Posterior vena cava (tissue), 2 donors: ENCODE measurements around the gene EDA. TPM values are rescaled to one million over a fixed set of nuclear protein-coding genes. Genes with fewer than 3 reads are reported as not detected.

Experiments
- DNase-seq: peaks from one replicate; pipeline ENCODE4 v3.0.0-alpha.2; 2020; ENCODE audit warnings: low spot score
- intact Hi-C, 2 donors: fragments of 100-400 bp; cut with DNase I; formaldehyde crosslinking; loops; one replicate each; pipeline versions ENCODE4 v1.14.1 to v1.14.2; 2022 to 2023
- total RNA-seq, 2 donors: library from RNA; stranded (reverse); fragmentation: NEBNext Ultra II Directional; extraction: Animal tissue kit (Norgen Biotek cat#: 25700); gene quantifications; one replicate each; pipeline ENCODE4 v1.2.1, GENCODE V29; 2021
- donor health status: DM: yes; HTN: yes; CAD: no.
- donor health status: DM: yes; HTN: yes; CAD: no.

The EDA gene
- total RNA-seq, 2 donors from 2014 or later, result 4.8 to 6.8 TPM

GRCh38 chrX:70009970-70010369, 394.1 kb downstream of the EDA start:
- intact Hi-C loops, result no loop called here
- no peak for DNase-seq

GRCh38 chrX:70012756-70013155, 396.8 kb downstream of the EDA start:
- intact Hi-C loops, result no loop called here
- DNase-seq, result no peak

- no peak for DNase-seq
- intact Hi-C loops, result no loop called here
These were observed 397.8 kb downstream of the EDA start for GRCh38 chrX:70013466-70014381.

GRCh38 chrX:70016513-70016912, 400.6 kb downstream of the EDA start:
- DNase-seq, result no peak
- intact Hi-C loops, result no loop called here

GRCh38 chrX:70022616-70023015, 406.7 kb downstream of the EDA start:
- intact Hi-C loops, result no loop called here
- no peak for DNase-seq

GRCh38 chrX:70025464-70025863, 409.6 kb downstream of the EDA start:
- no peak for DNase-seq
- intact Hi-C loops, result no loop called here

DNA sequence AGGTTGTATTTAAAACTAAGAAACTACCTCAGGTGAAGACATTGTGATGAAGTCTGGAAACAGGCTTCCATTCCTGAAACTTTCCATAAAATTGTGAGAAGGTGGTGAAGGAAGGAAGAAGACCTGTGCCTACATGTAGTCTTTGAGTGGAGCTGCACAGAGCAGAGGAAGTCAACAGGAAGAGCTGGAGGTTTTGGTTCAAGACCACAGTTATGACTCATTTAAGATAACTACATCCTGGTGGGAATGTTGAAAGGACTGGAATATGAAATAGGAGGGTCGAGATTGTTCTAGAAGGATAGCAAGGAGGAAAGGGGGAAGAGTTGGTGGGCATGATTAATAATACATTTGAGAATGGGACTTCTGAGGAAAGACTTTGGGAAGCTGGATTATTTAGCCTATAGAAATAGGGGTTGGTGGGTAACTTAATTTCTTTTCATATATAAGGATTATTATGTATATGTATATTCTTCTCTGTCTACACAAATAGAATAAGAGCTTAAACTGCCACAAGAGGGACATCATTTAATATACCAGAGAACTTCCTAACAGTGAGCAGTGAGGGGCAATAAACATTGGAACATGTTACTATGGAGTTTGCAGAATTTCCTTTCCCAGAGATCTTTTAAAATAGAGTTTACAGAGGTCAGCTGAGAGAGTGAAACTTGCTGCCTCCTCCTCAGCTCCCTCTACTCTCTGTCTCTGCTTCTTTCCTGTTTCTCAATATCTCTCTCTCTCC, 410.4 kb downstream of the EDA start:
- no peak for DNase-seq
- intact Hi-C loops, result no loop called here

DNA sequence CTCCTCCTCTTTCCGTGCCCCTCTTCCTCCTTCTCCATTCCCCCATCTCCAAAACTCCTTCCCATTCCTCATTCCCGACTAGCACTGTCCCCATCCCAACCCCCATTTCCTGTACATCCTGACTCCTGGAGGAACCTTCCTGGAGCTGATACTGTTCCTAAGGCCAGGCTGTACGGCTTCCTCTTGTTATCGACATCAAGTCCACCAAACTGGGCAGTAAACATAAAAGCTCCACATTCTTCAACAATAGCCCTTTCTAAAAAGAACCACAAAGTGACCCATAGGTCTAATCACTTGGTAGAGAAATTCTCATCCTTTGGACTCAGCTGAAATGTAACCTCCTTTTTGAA, 410.9 kb downstream of the EDA start:
- no peak for DNase-seq
- intact Hi-C loops, result no loop called here

GRCh38 chrX:70029863-70030262, 413.9 kb downstream of the EDA start:
- no peak for DNase-seq
- intact Hi-C loops, result loop anchor here in 1 of 2 donors (5.0 kb wide), 1 partner anchor 493 kb away; no protein-coding TSS in a partner anchor

DNA sequence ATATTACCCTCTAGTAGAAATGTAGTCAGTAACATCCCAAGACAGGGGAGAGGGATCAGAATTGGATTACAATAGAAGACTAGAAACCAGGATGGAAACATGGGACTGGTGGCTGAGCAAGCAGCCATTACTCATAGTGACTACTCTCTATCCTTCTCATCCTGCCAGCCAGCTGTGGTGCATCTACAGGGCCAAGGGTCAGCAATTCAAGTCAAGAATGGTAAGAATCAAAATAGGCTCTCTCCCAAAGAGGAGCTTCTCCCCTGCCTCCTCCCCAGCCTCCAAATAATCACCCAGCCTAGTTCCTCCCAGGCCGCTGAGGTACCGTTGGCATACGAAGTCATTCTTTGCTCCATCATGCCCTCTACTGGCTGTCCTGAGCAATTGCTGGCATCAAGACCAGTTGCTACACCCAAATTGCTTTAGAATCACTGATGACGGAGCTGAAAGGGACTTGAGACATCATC, 414.4 kb downstream of the EDA start:
- intact Hi-C loops, result loop anchor here in 1 of 2 donors (5.0 kb wide), 1 partner anchor 493 kb away; no protein-coding TSS in a partner anchor

GRCh38 chrX:70032792-70033191, 416.9 kb downstream of the EDA start:
- intact Hi-C loops, result loop anchor here in 1 of 2 donors (5.0 kb wide), 1 partner anchor 495 kb away; no protein-coding TSS in a partner anchor
- no peak for DNase-seq

More for the DNA sequence above, 414.4 kb downstream of the EDA start:
- DNase-seq, result no peak

DNA sequence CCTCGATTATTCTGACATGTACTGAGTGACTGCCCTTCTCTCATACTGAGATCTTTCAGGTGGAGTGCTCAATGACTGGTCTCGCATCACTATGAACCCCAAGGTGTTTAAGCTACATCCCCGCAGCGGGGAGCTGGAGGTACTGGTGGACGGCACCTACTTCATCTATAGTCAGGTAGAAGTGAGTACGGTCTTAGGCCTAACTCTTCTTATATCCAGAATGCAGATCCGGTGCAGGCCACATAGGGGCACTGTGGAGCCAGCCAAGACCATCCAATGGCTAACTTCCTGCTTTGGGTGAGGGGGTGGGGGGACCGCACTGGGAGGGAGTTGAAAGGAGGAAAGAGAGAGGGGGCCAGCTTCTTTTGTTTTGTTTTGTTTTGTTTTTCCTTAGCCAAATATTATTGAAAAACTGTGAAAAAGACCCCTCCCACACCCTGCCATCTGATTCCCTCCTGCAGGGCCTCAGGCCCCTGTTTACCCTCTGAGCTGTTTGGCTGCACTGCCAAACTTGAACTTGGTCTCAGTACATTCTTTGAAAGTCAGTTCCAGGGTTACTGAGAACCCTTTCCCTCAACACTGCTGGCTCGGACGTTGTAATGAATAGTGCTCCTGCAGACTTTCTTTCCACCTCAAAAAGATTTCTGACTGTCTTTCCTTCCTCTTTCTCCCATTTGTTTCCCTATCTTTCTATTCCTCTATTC, 417.6 kb downstream of the EDA start:
- intact Hi-C loops, result loop anchor here in 1 of 2 donors (5.0 kb wide), 1 partner anchor 496 kb away; no protein-coding TSS in a partner anchor
- DNase-seq, result no peak

DNA sequence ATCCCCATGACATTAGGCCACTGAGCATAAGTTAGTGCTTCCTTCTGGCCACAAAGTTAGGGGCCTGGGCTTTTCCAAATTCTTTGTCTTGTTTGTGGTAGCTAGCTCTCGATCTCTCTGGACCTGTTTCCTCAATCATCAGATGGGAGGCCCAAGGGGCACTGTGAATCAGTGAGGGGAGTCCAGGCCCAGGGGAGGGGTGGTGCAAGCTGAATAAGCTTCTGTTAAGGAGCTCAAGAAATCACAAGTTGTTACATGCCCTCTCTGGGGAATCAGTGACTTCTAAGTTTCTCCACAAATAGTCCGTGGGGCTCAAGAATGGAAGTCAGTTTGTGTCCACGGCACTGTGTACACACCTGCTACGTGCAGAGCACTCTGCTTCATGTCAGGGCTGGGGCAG, 418.7 kb downstream of the EDA start:
- intact Hi-C loops, result loop anchor here in 1 of 2 donors (5.0 kb wide), 1 partner anchor 497 kb away; no protein-coding TSS in a partner anchor
- DNase-seq, result no peak

DNA sequence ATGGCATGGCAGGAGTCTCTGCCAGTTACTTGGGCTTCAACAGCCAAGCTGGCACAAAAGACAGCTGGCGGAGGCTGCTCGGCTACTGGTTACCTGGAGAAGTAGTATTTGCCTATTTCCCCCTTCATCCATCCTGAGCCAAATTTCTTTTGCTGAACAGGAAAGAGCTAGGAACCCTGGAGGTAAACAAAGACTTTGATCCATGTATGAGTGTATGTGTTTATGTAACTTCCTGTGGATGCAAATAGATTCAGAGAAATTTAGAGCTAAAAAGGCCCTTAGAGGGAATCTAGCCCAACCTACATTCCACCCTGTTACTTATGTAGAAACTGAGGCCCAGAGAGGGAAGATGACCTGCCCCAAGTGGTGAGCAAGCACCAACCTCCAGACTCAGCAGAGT, 422.6 kb downstream of the EDA start:
- DNase-seq, result no peak
- intact Hi-C loops, result no loop called here

- intact Hi-C loops, result no loop called here
These were observed 423.0 kb downstream of the EDA start for GRCh38 chrX:70038951-70039350.

GRCh38 chrX:70039758-70040157, 423.8 kb downstream of the EDA start:
- intact Hi-C loops, result no loop called here
- no peak for DNase-seq

More at GRCh38 chrX:70038951-70039350, 423.0 kb downstream of the EDA start:
- no peak for DNase-seq

DNA sequence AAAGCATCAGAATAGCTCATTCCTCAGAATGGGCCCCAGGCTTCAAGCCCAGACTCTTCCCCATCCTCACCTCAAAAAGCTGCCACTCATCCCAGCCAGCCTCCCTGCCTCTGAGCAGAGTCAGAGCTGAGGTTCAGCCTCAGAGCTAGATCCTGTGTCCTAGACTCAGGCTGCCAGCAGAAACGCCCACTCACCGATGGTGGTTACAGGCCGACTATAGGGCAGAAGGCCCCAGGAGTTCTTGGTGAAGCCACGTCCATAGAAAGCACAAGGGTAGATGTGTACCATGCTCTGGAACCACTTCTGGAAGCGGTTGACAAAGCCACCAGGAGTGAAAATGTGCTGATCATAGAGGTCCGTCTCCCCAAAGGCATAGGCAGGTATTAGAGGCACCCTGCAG, 426.1 kb downstream of the EDA start:
- no peak for DNase-seq

DNA sequence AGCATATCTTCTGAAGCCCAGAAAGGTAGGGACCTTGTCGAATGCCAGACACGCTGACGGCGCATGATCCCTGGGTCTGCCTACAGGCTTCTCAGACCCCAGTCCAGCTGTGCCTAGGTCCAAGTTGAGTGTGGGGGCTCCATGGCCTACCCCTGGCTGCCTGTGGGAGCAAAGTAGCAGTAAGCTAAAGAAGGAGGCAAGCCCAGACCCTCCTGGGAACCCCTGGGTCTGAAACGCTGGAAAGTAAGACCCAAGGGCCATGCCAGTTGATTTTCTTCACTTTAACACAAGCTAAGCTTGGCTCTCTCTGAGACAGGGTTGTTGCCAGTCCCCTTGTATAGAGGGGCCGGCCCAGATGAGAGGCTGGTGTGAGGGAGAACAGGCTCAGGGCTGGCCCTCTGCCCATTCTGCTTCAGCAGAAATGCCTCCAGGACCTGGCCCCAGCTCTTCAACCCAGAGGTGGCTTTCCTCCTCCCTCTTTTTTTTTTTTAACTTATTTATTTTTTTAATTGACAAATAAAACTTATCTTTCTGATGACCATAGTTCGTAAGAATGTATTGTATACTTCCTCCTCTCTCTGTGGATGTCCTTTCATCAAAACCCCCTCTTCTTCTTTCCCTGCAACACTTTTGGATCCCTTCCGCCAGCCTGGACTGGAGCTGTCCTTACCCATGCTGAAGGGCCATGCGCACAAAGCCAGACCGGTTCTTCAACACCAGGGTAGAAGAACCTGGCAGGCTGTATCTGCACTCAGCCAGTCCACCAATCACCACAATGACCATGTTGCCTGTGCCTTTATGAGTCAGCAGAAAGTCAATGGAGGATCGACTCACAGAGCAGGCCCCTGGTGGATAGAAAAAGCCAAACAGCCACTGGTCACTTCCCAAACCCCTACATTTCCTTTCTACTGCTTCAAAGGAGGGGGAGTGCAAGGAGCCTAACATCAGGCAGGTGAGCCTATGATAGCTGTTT, 426.8 kb downstream of the EDA start:
- intact Hi-C loops, result no loop called here
- no peak for DNase-seq

More for the DNA sequence above, 426.1 kb downstream of the EDA start:
- intact Hi-C loops, result no loop called here
